ENCODE measurements around the gene ABO.

The ABO gene

DNA sequence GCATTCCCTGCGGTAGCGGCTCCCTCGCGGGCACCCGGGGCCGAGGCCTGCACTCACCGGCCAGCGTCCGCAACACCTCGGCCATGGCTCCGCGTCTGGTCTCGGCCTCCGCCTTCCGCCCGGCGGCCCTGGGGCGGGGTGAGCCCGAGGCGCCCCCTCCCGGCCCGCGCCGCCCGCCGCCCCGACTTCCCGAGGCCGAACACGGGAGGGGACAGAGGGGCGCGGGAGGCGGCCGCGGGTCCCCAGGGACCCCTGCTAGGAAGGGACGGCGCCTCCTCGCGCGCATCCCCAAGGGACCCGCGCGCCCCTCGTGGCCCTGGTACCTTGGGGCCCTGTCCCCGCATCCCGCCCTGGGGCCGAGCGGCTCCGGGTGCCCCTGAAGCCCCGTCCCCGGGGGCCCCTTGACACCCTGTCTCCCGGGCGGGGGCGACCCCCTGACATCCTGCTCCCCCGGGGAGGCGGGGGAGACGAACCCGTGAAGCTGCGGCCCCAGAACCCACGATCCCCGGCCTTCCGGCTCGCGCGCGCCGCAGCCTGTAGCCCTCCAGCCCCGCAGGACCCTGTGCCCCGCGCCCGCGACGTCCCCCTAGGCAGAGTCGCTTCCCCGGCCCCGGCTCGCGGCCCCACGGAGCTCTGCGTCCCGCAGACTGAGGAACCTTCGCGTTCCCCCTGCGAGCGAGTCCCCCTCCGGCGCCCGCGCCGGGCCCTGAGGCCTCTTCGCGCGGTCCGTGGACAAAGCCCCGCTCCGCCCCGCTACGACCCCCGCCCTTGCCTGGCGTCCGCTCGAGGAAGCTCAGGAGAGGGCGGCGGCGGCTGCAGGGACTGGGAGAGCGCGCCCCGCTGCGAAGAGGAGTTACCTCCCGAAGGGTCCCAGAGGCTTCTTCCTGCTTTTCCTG, at the start of gene ABO:
Gene ABO (minus strand): TSS at position 97 of the 896 bp plus-strand sequence.
- TF ChIP-seq, protein P1, sequence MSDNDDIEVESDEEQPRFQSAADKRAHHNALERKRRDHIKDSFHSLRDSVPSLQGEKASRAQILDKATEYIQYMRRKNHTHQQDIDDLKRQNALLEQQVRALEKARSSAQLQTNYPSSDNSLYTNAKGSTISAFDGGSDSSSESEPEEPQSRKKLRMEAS (IDR thresholded peaks at IDR 0.05), result no peak
- no peak for TF ChIP-seq CREB1 (IDR thresholded peaks at IDR 0.05; ENCODE audit: low read depth)
- no peak for TF ChIP-seq FOXM1 (IDR thresholded peaks at IDR 0.05; ENCODE audit: borderline replicate concordance, low read depth)
- TF ChIP-seq EGR1 (IDR thresholded peaks at IDR 0.05), result no peak
- no peak for TF ChIP-seq TEAD4 (IDR thresholded peaks at IDR 0.05)
- TF ChIP-seq, protein P2, sequence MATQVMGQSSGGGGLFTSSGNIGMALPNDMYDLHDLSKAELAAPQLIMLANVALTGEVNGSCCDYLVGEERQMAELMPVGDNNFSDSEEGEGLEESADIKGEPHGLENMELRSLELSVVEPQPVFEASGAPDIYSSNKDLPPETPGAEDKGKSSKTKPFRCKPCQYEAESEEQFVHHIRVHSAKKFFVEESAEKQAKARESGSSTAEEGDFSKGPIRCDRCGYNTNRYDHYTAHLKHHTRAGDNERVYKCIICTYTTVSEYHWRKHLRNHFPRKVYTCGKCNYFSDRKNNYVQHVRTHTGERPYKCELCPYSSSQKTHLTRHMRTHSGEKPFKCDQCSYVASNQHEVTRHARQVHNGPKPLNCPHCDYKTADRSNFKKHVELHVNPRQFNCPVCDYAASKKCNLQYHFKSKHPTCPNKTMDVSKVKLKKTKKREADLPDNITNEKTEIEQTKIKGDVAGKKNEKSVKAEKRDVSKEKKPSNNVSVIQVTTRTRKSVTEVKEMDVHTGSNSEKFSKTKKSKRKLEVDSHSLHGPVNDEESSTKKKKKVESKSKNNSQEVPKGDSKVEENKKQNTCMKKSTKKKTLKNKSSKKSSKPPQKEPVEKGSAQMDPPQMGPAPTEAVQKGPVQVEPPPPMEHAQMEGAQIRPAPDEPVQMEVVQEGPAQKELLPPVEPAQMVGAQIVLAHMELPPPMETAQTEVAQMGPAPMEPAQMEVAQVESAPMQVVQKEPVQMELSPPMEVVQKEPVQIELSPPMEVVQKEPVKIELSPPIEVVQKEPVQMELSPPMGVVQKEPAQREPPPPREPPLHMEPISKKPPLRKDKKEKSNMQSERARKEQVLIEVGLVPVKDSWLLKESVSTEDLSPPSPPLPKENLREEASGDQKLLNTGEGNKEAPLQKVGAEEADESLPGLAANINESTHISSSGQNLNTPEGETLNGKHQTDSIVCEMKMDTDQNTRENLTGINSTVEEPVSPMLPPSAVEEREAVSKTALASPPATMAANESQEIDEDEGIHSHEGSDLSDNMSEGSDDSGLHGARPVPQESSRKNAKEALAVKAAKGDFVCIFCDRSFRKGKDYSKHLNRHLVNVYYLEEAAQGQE (IDR thresholded peaks at IDR 0.05; ENCODE audit: low read depth), result no peak
- no peak for TF ChIP-seq TCF12 (IDR thresholded peaks at IDR 0.05; ENCODE audit: low read depth)
- no peak for TF ChIP-seq ZBTB7A (IDR thresholded peaks at IDR 0.05; ENCODE audit: low read depth)

DNA sequence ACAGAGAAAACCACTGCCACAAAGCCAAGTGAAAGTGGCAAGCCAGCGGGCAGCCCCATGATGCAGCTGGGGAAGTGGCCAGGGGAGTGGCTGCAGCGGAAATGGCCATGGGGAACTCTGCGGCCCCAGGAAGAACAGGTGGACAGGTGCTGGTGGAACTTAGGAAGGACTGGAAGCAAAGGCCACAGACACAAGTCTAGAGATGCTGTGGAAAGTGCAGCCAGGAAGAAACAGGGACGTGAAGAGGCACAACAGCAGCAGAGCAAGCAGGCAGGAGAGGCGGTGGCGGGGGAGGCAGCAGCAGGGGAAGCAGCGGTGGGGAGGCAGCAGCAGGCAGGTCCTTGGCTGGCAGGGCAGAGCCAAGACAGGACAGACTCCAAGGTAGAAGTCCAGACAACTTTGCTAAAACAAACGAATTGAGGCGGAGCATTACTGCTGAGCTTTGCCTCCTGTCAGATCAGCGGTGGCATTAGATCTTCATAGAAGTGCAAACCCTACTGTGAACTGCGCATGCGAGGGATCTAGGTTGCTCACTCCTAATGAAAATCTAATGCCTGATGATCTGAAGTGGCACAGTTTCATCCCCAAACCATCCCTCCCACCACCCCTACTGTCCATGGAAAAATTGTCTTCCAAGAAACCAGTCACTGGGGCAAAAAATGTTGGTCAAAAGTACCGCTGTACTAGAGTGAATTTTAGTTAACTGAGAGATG, 49.1 kb upstream of the ABO start:
- TF ChIP-seq RAD21 (IDR thresholded peaks at IDR 0.05; ENCODE audit: low read depth) (no peak), TAF1 (IDR thresholded peaks at IDR 0.05; ENCODE audit: low read depth) (no peak), NFIC (IDR thresholded peaks at IDR 0.05) (no peak), EGR1 (IDR thresholded peaks at IDR 0.05) (no peak), ZBTB7A (IDR thresholded peaks at IDR 0.05; ENCODE audit: low read depth) (no peak), FOXM1 (IDR thresholded peaks at IDR 0.05; ENCODE audit: borderline replicate concordance, low read depth) (no peak), CEBPB (IDR thresholded peaks at IDR 0.05) (no peak), TCF12 (IDR thresholded peaks at IDR 0.05; ENCODE audit: low read depth) (no peak), CREB1 (IDR thresholded peaks at IDR 0.05; ENCODE audit: low read depth) (no peak), YY1 (IDR thresholded peaks at IDR 0.05; ENCODE audit: low read depth) (no peak), EP300 (IDR thresholded peaks at IDR 0.05; ENCODE audit: borderline replicate concordance) (no peak)
- TF ChIP-seq, protein P1 (IDR thresholded peaks at IDR 0.05), result no peak
- TF ChIP-seq, protein P2 (IDR thresholded peaks at IDR 0.05; ENCODE audit: low read depth), result no peak
- TF ChIP-seq, protein P3, sequence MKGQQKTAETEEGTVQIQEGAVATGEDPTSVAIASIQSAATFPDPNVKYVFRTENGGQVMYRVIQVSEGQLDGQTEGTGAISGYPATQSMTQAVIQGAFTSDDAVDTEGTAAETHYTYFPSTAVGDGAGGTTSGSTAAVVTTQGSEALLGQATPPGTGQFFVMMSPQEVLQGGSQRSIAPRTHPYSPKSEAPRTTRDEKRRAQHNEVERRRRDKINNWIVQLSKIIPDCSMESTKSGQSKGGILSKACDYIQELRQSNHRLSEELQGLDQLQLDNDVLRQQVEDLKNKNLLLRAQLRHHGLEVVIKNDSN (IDR thresholded peaks at IDR 0.05), result no peak

DNA sequence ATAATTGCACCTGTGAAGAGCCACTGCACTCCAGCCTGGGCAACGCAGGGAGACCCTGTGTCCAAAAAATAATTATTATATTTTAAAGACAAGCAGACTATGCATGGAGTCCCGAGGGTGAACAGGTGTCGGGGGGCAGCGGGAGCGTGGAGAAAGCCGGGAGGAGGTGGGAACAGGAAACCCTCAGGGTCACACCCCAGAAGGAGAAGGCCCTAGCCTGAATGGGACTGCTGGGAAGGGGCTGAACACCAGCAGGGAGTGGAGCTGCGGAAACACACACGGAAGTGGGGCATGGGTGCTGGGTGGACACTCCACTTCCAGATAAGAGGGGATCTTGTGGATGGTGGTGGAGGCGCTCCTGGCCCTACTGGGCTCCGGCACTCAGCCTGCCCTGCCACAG, 48.2 kb upstream of the ABO start:
- no peak for TF ChIP-seq EP300 (IDR thresholded peaks at IDR 0.05; ENCODE audit: borderline replicate concordance)
- TF ChIP-seq, protein P2 (IDR thresholded peaks at IDR 0.05; ENCODE audit: low read depth), result no peak
- no peak for TF ChIP-seq YY1 (IDR thresholded peaks at IDR 0.05; ENCODE audit: low read depth)
- TF ChIP-seq ZBTB7A (IDR thresholded peaks at IDR 0.05; ENCODE audit: low read depth), result no peak
- no peak for TF ChIP-seq RAD21 (IDR thresholded peaks at IDR 0.05; ENCODE audit: low read depth)
- TF ChIP-seq EGR1 (IDR thresholded peaks at IDR 0.05), result no peak
- no peak for TF ChIP-seq CREB1 (IDR thresholded peaks at IDR 0.05; ENCODE audit: low read depth)
- no peak for TF ChIP-seq TEAD4 (IDR thresholded peaks at IDR 0.05)
- no peak for TF ChIP-seq NFIC (IDR thresholded peaks at IDR 0.05)
- TF ChIP-seq, protein P1 (IDR thresholded peaks at IDR 0.05), result no peak

DNA sequence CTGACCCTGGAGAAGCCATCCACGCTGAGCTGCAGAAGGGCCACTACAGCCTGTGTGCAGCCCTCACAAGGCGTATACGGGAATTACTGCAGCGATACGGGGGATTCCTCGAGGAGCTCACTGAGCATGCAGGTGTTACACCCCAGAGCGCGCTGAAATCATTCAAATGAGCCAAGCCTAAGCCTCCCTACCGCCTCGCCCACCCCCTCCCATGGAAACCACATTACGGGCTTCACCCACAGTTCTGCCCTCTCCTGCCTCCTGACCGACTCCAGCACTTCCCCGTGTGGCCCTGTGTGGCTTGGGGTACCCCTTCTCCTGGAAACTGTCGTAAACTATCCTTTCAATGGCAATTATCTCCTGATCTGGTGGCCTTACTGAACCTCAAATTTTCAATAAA, 47.7 kb upstream of the ABO start:
- TF ChIP-seq RAD21 (IDR thresholded peaks at IDR 0.05; ENCODE audit: low read depth) (no peak), FOXM1 (IDR thresholded peaks at IDR 0.05; ENCODE audit: borderline replicate concordance, low read depth) (no peak), YY1 (IDR thresholded peaks at IDR 0.05; ENCODE audit: low read depth) (no peak)
- TF ChIP-seq, protein P2 (IDR thresholded peaks at IDR 0.05; ENCODE audit: low read depth), result no peak
